GM10847 (cell line): ENCODE data around the gene SIRPG.

ENCODE experiments used
- POLR2A ChIP-seq: IDR thresholded peaks from 2 replicates; pipeline ENCODE4 v1.6.1; 2011; ENCODE audit not compliant: insufficient read length; ENCODE audit errors: extremely low read depth

Gene SIRPG

GRCh38 chr20:1676650-1677049, 19.1 kb upstream of the SIRPG start:
- no peak for TF ChIP-seq POLR2A

GRCh38 chr20:1674990-1675780, 17.6 kb upstream of the SIRPG start:
- no peak for TF ChIP-seq POLR2A

- no peak for TF ChIP-seq POLR2A
These were observed 16.8 kb upstream of the SIRPG start for GRCh38 chr20:1674361-1674760.

- no peak for TF ChIP-seq POLR2A
These were observed 15.8 kb upstream of the SIRPG start for GRCh38 chr20:1673424-1673823.

- no peak for TF ChIP-seq POLR2A
These were observed 15.1 kb upstream of the SIRPG start for GRCh38 chr20:1672728-1673127.

- no peak for TF ChIP-seq POLR2A
These were observed 14.5 kb upstream of the SIRPG start for GRCh38 chr20:1671891-1672669.

- no peak for TF ChIP-seq POLR2A
These were observed 11.7 kb upstream of the SIRPG start for GRCh38 chr20:1669304-1669703.

GRCh38 chr20:1667502-1668085, 10.0 kb upstream of the SIRPG start:
- TF ChIP-seq POLR2A: no peak

GRCh38 chr20:1666802-1667201, 9.2 kb upstream of the SIRPG start:
- TF ChIP-seq POLR2A: no peak

GRCh38 chr20:1665345-1665744, 7.8 kb upstream of the SIRPG start:
- TF ChIP-seq POLR2A: no peak

GRCh38 chr20:1664911-1665310, 7.3 kb upstream of the SIRPG start:
- TF ChIP-seq POLR2A: no peak

GRCh38 chr20:1663917-1664316, 6.3 kb upstream of the SIRPG start:
- no peak for TF ChIP-seq POLR2A

GRCh38 chr20:1661542-1662299, 4.1 kb upstream of the SIRPG start:
- no peak for TF ChIP-seq POLR2A

GRCh38 chr20:1660246-1660645, 2.7 kb upstream of the SIRPG start:
- no peak for TF ChIP-seq POLR2A

GRCh38 chr20:1656844-1657243, 735 bp downstream of the SIRPG start:
- TF ChIP-seq POLR2A: no peak
